Activated CD8-positive, alpha-beta T cell treated with anti-CD3 and anti-CD28 coated beads for 36 hours (primary cell): Measurements from ENCODE around the gene NCS1. TPM values are rescaled to one million over a fixed set of nuclear protein-coding genes. Genes with fewer than 3 reads are reported as not detected.

Source experiments
- ATAC-seq: fragments of 200-7000 bp; cut with Tn5 transposase; one replicate; pipeline ENCODE4 v1.10.0; 2021; ENCODE audit warnings: mild to moderate bottlenecking, moderate library complexity
- CTCF ChIA-PET: fragments of 350-600 bp; sonication (Branson Sonifier 250); formaldehyde crosslinking; loops from one replicate; lab custom pipeline; 2021; ENCODE audit warnings: antibody characterized with exemption; lab: Charles Lee
- POLR2A ChIA-PET: fragments of 350-600 bp; sonication (Branson Sonifier 250); formaldehyde crosslinking; loops from one replicate; lab custom pipeline; 2021; ENCODE audit warnings: antibody characterized with exemption; lab: Charles Lee
- DNase-seq: peaks from one replicate; pipeline ENCODE4 v3.0.0-alpha.2; 2020
- H3K27ac Mint-ChIP-seq: one replicate; pipeline ENCODE4 v1.8.0; 2021; ENCODE audit warnings: mild to moderate bottlenecking, mixed read lengths
- H3K27me3 Mint-ChIP-seq: one replicate; pipeline ENCODE4 v1.8.0; 2021; ENCODE audit warnings: mixed read lengths
- H3K36me3 Mint-ChIP-seq: one replicate; pipeline ENCODE4 v1.8.0; 2021; ENCODE audit warnings: low read depth, mixed read lengths
- H3K4me1 Mint-ChIP-seq: one replicate; pipeline ENCODE4 v1.8.0; 2021; ENCODE audit warnings: low read depth, mixed read lengths
- H3K4me3 Mint-ChIP-seq: one replicate; pipeline ENCODE4 v1.8.0; 2021; ENCODE audit warnings: mild to moderate bottlenecking, moderate library complexity, mixed read lengths
- H3K9me3 Mint-ChIP-seq: one replicate; pipeline ENCODE4 v1.8.0; 2021; ENCODE audit warnings: mixed read lengths
- CTCF ChIP-seq: fragments of 200-600 bp; IDR thresholded peaks from one replicate; pipeline ENCODE4 v1.8.0; 2022; ENCODE audit warnings: antibody characterized with exemption, mild to moderate bottlenecking
- intact Hi-C: fragments of 100-400 bp; cut with micrococcal nuclease; formaldehyde crosslinking; loops from one replicate; pipeline ENCODE4 v1.10.0; 2022
- total RNA-seq, 2 experiments: library from RNA; stranded (reverse); gene quantifications; one replicate each; pipeline ENCODE4 v1.2.3, GENCODE V29; 2021

The NCS1 gene
- total RNA-seq, 2 experiments from 2014 or later = 21.2 to 21.3 TPM

GRCh38 chr9:130172858-130173665, 858 bp downstream of the NCS1 start:
- no peaks in the 10 kb centered on the region for H3K9me3 Mint-ChIP-seq
- no peak overlapping the region for H3K27ac Mint-ChIP-seq
- intact Hi-C loops = no loop called here
- CTCF ChIA-PET = interaction anchor here (1.1 to 5.6 kb wide), 2 partner anchors 32 to 66 kb away, joined by 3 to 25 read pairs; no protein-coding TSS in a partner anchor
- H3K4me3 Mint-ChIP-seq = peak overlapping the region; percentile 70
- H3K36me3 Mint-ChIP-seq = no peaks in the 10 kb centered on the region
- H3K4me1 Mint-ChIP-seq = peaks cover 6% of the 10 kb centered on the region
- POLR2A ChIA-PET = interaction anchor here (1.2 to 1.5 kb wide), 2 partner anchors 45 to 53 kb away, joined by 3 to 4 read pairs; no protein-coding TSS in a partner anchor
- peaks cover 16% of the 10 kb centered on the region for H3K27me3 Mint-ChIP-seq
- DNase-seq (peak; percentile 58), ATAC-seq (peak; percentile 27)
- no peak for TF ChIP-seq CTCF

GRCh38 chr9:130173666-130173983, 1.4 kb downstream of the NCS1 start:
- ATAC-seq = no peak
- no peak for DNase-seq
- Mint-ChIP-seq H3K9me3 (no peaks in the 10 kb centered on the region), H3K36me3 (no peaks in the 10 kb centered on the region), H3K27ac (no peak overlapping the region), H3K27me3 (peaks cover 16% of the 10 kb centered on the region), H3K4me3 (peak overlapping the region; percentile 70), H3K4me1 (peaks cover 2% of the 10 kb centered on the region)
- no peak for TF ChIP-seq CTCF
- intact Hi-C loops = no loop called here
- ChIA-PET CTCF (interaction anchor here (1.1 to 5.6 kb wide), 3 partner anchors 32 to 66 kb away, joined by 3 to 25 read pairs (median 3); no protein-coding TSS in a partner anchor), POLR2A (interaction anchor here (1.2 to 1.5 kb wide), 3 partner anchors 45 to 66 kb away, joined by 3 to 4 read pairs (median 4); no protein-coding TSS in a partner anchor)

- no peak for TF ChIP-seq CTCF
- Mint-ChIP-seq H3K4me1 (peaks cover 2% of the 10 kb centered on the region), H3K27ac (no peak overlapping the region), H3K9me3 (no peaks in the 10 kb centered on the region), H3K27me3 (peaks cover 16% of the 10 kb centered on the region), H3K36me3 (no peaks in the 10 kb centered on the region), H3K4me3 (peak overlapping the region; percentile 70)
- CTCF ChIA-PET = interaction anchor here (1.1 to 5.6 kb wide), 2 partner anchors 46 to 67 kb away, joined by 3 to 25 read pairs; no protein-coding TSS in a partner anchor
- POLR2A ChIA-PET = interaction anchor here (1.2 to 1.3 kb wide), 2 partner anchors 54 to 66 kb away, joined by 3 to 4 read pairs; no protein-coding TSS in a partner anchor
- ATAC-seq (no peak), DNase-seq (no peak)
- intact Hi-C loops = no loop called here
Observed at GRCh38 chr9:130174025-130174424, 1.8 kb downstream of the NCS1 start.

- H3K27me3 Mint-ChIP-seq = peaks cover 16% of the 10 kb centered on the region
- H3K9me3 Mint-ChIP-seq = no peaks in the 10 kb centered on the region
- H3K4me1 Mint-ChIP-seq = peaks cover 2% of the 10 kb centered on the region
- TF ChIP-seq CTCF = no peak
- no peak overlapping the region for H3K4me3 Mint-ChIP-seq
- CTCF ChIA-PET = interaction anchor here (5.6 kb wide), 1 partner anchor 68 kb away, joined by 25 read pairs; no protein-coding TSS in a partner anchor
- no peak for ATAC-seq
- POLR2A ChIA-PET = interaction anchor here (1.3 kb wide), 1 partner anchor 67 kb away, joined by 4 read pairs; no protein-coding TSS in a partner anchor
- no peak overlapping the region for H3K27ac Mint-ChIP-seq
- no peaks in the 10 kb centered on the region for H3K36me3 Mint-ChIP-seq
- intact Hi-C loops = no loop called here
- no peak for DNase-seq
Observed at GRCh38 chr9:130174920-130175321, 2.7 kb downstream of the NCS1 start.

- TF ChIP-seq CTCF = no peak
Observed at GRCh38 chr9:130175355-130175754, 3.2 kb downstream of the NCS1 start.

More at GRCh38 chr9:130175355-130175754, 3.2 kb downstream of the NCS1 start:
- no peaks in the 10 kb centered on the region for H3K36me3 Mint-ChIP-seq
- no peak for ATAC-seq
- peaks cover 16% of the 10 kb centered on the region for H3K27me3 Mint-ChIP-seq
- H3K27ac Mint-ChIP-seq = no peak overlapping the region
- H3K9me3 Mint-ChIP-seq = no peaks in the 10 kb centered on the region
- intact Hi-C loops = no loop called here
- CTCF ChIA-PET = interaction anchor here (5.6 kb wide), 1 partner anchor 68 kb away, joined by 25 read pairs; no protein-coding TSS in a partner anchor
- no peak for DNase-seq
- H3K4me3 Mint-ChIP-seq = no peak overlapping the region
- POLR2A ChIA-PET = no interaction called here
- H3K4me1 Mint-ChIP-seq = peaks cover 2% of the 10 kb centered on the region
